ENCODE data around the gene SOX6.
"Not testable (repeated sequence)": the region's sequence is repeated elsewhere in the genome, so short reads cannot be mapped to it uniquely, and the experiment has no call there.

The SOX6 gene

DNA sequence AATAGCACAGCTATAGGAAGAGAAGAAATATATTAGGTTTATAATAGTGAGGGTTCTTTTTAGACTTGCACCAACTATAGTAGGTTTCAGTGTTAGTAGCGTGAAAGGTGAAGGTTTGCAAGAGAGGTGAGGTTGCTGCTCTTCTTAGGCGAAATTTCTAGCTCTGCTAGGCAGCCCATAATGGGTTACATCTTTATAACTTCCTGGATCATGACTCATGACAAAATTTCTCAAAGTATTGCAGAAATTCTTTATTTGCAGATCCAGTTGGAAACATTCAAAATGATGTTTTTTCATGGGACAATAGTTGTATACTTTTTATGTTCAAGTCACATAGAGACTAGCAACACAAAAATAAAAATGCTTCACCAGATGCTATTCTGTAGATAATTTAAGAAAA is 260.0 kb downstream of the SOX6 start:
- no peak for DNase-seq (ENCODE audit: low read depth in 2 of 2)

DNA sequence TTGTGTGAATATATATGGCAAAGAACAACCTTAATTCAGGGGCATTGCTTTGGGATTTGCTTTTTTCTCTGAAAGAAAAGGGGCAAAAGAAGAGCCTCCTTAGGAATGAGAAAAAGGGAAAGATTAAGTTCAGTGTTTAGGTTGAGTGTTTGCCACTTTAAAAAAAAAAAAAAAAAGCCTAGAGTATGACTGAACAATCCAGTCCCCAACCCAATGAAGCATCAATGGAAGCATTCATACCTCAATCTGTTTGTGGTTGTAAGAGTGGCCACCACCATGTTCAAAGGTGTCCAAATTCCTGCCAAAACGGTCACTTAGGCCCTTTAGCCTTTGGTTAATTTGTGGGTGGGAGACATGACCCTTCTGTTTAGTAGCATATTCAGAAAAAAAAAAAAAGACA is 260.6 kb downstream of the SOX6 start:
- DNase-seq (ENCODE audit: low read depth in 2 of 2): no peak

DNA sequence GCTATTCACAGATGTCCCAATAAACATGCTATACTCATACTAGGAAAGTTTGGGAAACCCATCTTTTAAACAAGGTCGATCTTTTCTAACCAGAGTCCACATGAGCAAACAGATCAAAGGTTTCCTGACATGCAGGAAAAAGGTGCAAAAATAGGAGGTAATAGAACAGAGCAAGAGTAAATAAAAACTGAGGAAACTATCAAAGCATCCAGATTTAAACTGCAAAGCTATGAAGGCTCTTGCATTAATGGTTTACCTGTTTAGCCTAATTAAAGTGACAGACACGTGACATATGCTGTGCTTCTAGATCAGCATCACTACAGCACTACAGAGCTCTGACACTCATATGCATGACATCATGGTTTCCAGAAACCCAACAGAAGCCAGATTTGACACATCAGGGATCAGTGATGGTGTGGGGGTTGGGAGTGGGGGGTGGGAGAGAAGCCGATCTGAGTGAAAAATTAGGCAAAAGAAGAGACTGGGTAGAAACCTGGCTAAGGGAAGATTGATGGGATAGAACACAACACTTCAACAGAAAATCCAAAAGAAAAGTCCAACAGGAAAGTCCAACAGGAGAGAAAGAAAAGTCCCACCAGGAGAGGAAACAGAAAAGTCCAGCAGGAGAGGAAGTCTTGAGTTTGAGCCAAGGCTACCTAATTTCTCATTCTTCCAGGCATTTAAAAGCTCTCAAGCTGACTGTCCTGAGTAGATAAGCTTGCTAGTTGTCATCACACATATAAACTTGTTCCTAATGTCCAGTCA is 262.3 kb downstream of the SOX6 start:
- DNase-seq (ENCODE audit: low read depth in 2 of 2): no peak

GRCh38 chr11:16091862-16092261 is 264.5 kb downstream of the SOX6 start:
- no peak for DNase-seq (ENCODE audit: low read depth in 2 of 2)

GRCh38 chr11:16089481-16089880 is 266.9 kb downstream of the SOX6 start:
- no peak for DNase-seq (ENCODE audit: low read depth in 2 of 2)

- no peak for DNase-seq (ENCODE audit: low read depth in 2 of 2)
Measured at GRCh38 chr11:16088774-16089173, 267.6 kb downstream of the SOX6 start.

GRCh38 chr11:16087886-16088285 is 268.5 kb downstream of the SOX6 start:
- DNase-seq (ENCODE audit: low read depth in 2 of 2): no peak

DNA sequence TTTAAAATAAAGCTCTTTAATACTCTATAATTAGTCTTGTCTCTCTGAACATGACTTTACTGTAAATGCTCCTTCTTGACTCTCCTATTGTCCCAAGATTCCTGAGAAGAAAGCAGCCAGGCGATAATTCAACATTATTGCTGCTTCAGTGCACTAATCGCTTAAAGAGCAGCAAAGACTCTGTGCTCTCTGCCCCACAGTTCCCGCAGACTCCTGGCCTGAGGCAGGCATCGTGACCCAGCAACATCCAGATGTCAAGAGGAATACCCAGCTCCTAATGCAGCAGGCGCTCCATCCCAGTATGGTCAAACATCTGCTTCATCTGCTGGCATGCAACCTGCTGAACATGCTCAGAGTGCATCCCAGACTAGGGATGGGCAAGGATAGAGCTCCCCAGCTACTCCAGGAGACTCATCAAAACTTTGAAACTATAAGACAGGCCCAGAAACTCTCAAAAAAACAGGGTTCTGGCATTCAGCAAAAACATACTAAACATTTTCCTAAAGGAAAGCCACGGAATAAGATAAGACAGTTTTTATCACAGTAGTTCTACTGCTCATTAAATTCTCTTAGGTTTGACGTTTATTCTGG is 270.0 kb downstream of the SOX6 start:
- DNase-seq (ENCODE audit: low read depth in 2 of 2): no peak

GRCh38 chr11:16082095-16083055 is 274.0 kb downstream of the SOX6 start:
- DNase-seq (ENCODE audit: low read depth in 2 of 2): no peak

- no peak for DNase-seq (ENCODE audit: low read depth in 2 of 2)
Measured at GRCh38 chr11:16081382-16082094, 274.8 kb downstream of the SOX6 start.

GRCh38 chr11:16080688-16081381 is 275.5 kb downstream of the SOX6 start:
- DNase-seq (ENCODE audit: low read depth in 2 of 2): no peak

DNA sequence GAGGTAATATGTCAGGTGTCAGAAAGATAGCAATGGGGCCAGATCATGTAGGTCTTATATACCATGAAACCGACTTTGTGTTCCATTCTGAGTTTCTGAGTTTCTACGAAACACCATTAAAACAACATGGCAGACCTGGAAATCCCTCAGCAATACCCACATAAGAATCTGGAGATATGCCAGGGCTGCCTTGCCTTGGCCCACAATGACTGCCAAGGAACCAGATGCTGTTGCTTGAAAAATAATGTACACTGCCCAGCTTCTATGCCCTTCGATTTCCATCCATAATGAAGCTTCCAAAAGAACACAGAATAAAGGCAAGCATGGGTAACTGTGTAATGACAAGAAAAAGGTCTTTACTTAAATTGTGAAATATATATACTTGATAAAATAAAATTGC is 277.4 kb downstream of the SOX6 start:
- DNase-seq (ENCODE audit: low read depth in 2 of 2): no peak

- no peak for DNase-seq (ENCODE audit: low read depth in 2 of 2)
Measured at GRCh38 chr11:16070573-16070972, 285.8 kb downstream of the SOX6 start.

GRCh38 chr11:16067268-16067667 is 289.1 kb downstream of the SOX6 start:
- not testable (repeated sequence) for DNase-seq (ENCODE audit: low read depth in 2 of 2)

DNA sequence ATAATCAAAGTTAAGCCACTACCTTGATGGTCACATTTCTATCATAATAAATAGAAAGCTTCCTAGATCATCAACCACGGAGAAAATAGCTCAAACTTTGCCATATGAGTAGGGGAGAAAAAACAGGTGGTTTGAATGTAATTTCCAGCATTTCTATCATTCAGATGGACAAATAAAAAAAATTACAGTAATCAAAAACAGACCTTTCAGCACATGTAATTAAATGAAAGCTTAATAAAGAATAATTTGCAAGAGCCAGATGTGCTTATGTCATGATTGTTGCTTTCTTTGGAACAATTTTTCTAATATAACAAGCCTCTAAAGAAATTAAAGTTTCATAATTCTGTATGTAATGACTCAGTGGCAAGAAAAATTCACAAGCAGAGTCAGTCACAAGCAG is 297.0 kb downstream of the SOX6 start:
- DNase-seq (ENCODE audit: low read depth in 2 of 2): no peak

GRCh38 chr11:16058671-16059070 is 297.7 kb downstream of the SOX6 start:
- DNase-seq (ENCODE audit: low read depth in 2 of 2): no peak

GRCh38 chr11:16052750-16053149 is 303.6 kb downstream of the SOX6 start:
- DNase-seq (ENCODE audit: low read depth in 2 of 2): no peak

- no peak for DNase-seq (ENCODE audit: low read depth in 2 of 2)
Measured at GRCh38 chr11:16049611-16050010, 306.7 kb downstream of the SOX6 start.

- DNase-seq (ENCODE audit: low read depth in 2 of 2): no peak
Measured at GRCh38 chr11:16047073-16047472, 309.3 kb downstream of the SOX6 start.

GRCh38 chr11:16043617-16044016 is 312.7 kb downstream of the SOX6 start:
- DNase-seq (ENCODE audit: low read depth in 2 of 2): no peak

- DNase-seq (ENCODE audit: low read depth in 2 of 2): no peak
Measured at GRCh38 chr11:16041207-16041606, 315.1 kb downstream of the SOX6 start.
